ENCODE results near the gene PPP1R12B. TPM values are rescaled to one million over a fixed set of nuclear protein-coding genes. Genes with fewer than 3 reads are reported as not detected.

Gene PPP1R12B
- total RNA-seq, 1 donor: 40.1 TPM

Small RNA genes lying within 50 kb of the gene (small RNA-seq; reads per million reads assigned to genes)
- not detected for gene AC099336.2
- not detected for gene RF00156
- gene RNU6-89P: not detected

Other genes starting within 250 kb of the PPP1R12B start
- under 0.01 TPM for gene GPR37L1, start 225.8 kb upstream of the PPP1R12B start, total RNA-seq
- 37.7 TPM for gene ARL8A, start 204.0 kb upstream of the PPP1R12B start, total RNA-seq
- 167 TPM for gene PTPN7, start 188.1 kb upstream of the PPP1R12B start, total RNA-seq
- gene LGR6, start 154.9 kb upstream of the PPP1R12B start, total RNA-seq: 0.54 TPM
- 9.2 TPM for gene UBE2T, start 6.8 kb upstream of the PPP1R12B start, total RNA-seq

All from hematopoietic multipotent progenitor cell (in vitro differentiated cells).